ENCODE data around the gene DGAT2.

- TF ChIP-seq, protein P1, sequence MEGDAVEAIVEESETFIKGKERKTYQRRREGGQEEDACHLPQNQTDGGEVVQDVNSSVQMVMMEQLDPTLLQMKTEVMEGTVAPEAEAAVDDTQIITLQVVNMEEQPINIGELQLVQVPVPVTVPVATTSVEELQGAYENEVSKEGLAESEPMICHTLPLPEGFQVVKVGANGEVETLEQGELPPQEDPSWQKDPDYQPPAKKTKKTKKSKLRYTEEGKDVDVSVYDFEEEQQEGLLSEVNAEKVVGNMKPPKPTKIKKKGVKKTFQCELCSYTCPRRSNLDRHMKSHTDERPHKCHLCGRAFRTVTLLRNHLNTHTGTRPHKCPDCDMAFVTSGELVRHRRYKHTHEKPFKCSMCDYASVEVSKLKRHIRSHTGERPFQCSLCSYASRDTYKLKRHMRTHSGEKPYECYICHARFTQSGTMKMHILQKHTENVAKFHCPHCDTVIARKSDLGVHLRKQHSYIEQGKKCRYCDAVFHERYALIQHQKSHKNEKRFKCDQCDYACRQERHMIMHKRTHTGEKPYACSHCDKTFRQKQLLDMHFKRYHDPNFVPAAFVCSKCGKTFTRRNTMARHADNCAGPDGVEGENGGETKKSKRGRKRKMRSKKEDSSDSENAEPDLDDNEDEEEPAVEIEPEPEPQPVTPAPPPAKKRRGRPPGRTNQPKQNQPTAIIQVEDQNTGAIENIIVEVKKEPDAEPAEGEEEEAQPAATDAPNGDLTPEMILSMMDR (IDR thresholded peaks at IDR 0.05) = no peak
- TF ChIP-seq EZH2 (IDR thresholded peaks at IDR 0.05) = no peak
Measured at GRCh38 chr11:75782540-75783263, 14.1 kb downstream of the DGAT2 start.

Data from neural progenitor cell (in vitro differentiated cells).